Frontal cortex (tissue), 4 donors: ENCODE measurements around the gene IER2. TPM values are rescaled to one million over a fixed set of nuclear protein-coding genes. Genes with fewer than 3 reads are reported as not detected.
A peak's percentile ranks its signal among the peaks of the same experiment; 100 is the strongest.

Source experiments
- DNase-seq, 2 donors: peaks; one replicate each; pipeline ENCODE4 v3.0.0; 2012; ENCODE audit warnings: low spot score in 2 of 2
- FAIRE-seq: peaks from 2 replicates; lab custom pipeline; 2012; peaks lifted over from hg19 to GRCh38; lab: Jason Lieb, UNC
- total RNA-seq: library from RNA; depleted of rRNA; stranded (reverse); fragments of >200 nt; gene quantifications from one replicate; pipeline ENCODE4 v1.2.3, GENCODE V29; 2014
- donor health status: control.
- donor health status: control.
- donor health status: control.

Gene IER2
- total RNA-seq, 1 donor from 2014 or later: 9.0 TPM

DNA sequence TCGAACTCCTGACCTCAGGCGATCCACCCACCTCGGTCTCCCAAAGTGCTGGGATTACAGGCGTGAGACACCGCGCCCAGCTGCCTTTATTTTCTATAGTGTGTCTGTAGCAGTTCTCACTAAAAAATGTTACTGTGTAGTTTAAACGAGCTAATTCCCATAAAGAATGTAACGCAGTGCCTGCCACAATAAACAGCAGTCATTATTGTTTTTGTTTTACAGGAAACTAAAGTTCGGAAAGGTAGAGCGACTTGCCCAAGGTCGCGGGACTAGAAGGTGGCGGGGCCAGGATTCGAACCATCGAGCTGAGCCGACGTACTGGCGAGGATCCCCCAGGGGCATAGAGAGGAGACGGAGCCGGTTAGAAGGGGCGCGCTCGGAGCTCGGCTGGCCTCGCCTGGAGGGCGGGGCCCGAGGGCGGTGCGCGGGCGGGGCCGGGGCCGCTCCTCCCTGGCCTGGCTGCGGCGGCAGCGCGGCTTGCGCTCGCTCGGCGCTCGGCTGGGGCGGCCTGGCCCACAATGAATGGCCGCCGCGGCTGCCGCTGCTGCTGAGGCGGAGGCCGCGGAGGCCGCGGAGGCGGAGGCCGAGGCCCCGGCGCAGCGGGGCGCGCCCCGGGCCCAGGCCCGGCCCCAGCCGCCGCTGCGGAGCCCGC lies 32.3 kb upstream of the IER2 start, which contains the start of gene NACC1:
Gene NACC1, plus strand, starts transcription at position 493 of the 652 bp plus-strand sequence. CDS start 16,944 bp downstream, outside the sequence.
- DNase-seq (peak; percentile 99), FAIRE-seq (no peak)

DNA sequence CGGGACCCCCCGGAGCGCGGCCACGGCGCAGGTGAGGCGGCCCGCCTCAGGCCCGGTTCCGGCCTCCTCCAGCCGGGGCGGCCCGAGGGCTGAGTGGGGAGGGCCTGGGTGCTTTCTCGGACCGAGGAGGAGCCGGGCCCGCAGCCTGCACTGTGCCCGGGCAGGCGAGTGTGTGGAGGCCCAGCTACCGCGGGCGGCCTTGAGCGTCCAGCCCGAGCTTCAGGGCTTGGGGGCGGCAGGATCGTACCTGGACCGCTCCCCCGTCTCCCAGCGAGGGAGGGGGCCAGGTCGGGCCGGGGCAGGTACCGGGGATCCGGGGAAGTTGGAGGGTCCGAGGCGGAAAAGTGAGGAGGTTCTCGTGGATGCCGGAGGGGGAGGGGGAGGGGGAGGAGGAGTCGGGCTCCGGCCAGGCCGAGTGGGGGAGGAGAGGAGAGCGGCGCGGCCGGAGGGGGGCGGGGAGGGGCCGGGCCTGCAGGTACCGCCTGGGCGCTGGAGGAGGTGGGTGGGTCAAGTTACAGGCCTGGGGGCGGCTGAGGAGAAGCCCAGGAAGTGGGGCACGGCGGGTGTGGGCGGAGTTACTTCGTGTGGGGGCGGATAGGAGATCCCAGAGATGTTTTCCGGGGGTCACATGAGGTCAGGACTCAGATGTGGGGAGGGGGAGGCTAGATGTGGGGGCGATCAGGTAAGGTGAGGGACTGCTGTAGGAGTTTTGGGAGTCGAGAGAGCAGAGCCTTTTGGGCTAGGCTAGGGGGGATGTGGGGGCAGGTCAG lies 31.6 kb upstream of the IER2 start:
- peak in 1 of 2 donors; percentile 48 for DNase-seq
- FAIRE-seq: no peak

DNA sequence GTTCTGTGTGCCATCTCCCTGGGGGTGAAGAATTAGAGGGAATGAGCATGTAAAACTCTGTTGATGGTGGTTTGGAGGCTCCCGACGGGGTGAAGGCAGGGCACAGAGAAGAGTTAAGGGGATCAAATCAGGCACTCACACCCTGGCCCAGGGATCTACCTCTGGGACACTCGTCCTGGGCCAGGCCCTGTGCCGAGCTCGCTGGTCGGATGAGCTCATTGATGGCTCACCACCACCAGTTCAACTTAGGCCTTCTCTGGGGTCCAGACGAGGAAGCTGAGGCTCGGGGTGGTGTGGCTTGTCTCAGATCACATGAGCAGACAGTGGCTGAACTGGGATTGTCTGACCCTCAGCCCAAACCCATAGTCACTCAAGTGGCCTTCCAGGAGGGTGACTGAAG lies 30.6 kb upstream of the IER2 start:
- DNase-seq: no peak
- FAIRE-seq: no peak

DNA sequence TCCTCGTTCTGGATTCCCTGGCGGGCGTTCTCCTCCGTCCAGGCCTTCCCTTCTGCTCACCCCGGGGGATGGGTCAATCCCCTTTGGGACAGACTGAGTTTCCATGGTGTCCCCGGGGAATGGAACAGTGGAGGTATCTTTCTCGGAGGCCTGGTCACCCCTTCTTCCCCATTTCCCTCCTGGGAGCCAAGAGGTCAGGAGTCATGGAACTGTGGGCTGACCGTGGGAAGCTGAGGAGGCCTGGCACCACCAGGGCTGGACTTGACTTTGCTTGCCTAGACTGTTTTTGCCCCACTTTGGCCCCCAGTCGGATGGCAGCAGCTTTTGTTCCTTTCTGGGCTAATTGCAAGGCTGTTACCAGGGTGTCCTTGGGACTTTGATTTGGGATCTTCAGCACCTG lies 30.2 kb upstream of the IER2 start:
- DNase-seq (no peak), FAIRE-seq (no peak)

DNA sequence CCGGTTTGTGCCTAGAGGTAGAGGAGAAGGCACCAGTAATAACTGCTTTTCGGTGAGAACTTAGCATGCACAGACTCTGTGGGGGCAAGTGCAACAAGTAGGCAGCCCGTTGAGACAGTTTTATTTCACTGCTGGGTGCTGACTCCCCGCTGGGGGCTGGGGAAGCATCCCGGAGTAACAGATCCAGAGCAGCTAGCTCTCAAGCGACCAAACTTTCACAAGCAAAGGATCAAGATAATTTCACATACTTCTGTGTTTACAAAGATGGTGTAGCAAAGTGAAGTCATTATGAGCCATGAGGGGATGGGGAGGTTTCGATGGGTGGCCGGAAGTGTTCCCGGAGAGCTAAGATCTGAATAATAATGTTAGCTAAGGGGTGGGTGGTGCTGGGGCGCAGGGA lies 29.4 kb upstream of the IER2 start:
- FAIRE-seq: no peak
- no peak for DNase-seq

DNA sequence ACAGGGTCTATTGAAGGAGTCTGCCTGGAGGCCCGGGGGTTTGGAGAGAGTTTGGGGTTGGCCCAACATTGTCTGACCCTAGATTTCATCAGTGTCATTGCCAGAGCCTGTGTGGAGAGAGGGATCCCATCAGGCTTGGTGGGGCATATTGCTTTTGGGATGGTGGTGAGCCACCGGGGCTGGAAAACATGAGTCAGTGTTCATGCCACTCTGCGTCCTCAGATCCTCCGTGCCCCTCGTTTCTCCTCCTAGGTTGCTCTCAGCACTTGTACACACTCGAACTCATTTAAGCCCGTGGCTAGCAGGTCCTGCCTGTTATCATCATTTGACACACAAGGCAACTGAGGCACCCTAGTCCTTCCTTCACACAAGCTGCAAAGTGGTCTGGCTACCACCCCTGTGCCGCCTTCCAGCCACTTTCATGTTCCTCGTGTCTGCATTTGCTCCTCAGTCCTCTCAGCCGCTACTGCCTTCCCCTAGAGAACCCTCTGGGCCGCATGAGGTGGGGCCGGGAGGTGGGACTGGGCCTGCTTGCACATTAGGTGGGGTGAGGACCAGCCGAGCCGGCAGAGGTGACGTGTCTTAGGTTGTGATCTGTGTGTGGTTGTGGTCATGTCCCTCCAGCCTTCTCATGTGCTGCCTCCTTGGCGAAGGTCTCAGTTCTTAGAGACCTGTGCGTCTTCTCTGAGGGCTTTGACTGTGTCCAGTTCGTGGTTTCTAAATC lies 28.5 kb upstream of the IER2 start:
- no peak for FAIRE-seq
- DNase-seq: no peak

DNA sequence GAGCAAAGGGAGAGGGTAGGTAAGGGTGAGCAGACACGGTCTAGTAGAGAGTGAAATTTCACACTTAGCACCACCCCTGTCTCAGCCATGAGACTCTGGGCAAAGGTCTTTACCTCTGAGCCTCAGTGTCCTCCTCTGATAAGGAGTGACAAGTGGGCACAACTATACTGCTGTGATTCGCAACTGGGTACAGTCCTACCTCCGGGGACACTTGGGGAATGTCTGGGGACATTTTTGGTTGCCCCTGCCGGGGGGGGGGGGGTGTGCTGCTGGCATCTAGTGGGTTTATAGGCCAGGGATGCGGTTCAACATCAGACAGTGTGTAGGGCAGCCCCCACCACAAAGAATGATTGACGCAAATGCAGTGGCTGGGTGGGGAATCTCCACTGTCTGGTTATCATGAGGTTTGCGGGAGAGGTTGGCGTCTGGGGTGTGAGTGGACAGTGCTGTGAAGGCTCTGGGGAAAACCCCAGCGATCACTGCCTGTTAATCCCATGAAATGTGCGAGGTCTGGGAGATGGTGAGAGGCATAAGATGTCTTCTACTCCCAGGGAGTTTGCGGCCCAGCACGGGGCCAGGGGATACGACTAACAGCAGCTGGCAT lies 27.8 kb upstream of the IER2 start:
- DNase-seq (no peak), FAIRE-seq (no peak)

DNA sequence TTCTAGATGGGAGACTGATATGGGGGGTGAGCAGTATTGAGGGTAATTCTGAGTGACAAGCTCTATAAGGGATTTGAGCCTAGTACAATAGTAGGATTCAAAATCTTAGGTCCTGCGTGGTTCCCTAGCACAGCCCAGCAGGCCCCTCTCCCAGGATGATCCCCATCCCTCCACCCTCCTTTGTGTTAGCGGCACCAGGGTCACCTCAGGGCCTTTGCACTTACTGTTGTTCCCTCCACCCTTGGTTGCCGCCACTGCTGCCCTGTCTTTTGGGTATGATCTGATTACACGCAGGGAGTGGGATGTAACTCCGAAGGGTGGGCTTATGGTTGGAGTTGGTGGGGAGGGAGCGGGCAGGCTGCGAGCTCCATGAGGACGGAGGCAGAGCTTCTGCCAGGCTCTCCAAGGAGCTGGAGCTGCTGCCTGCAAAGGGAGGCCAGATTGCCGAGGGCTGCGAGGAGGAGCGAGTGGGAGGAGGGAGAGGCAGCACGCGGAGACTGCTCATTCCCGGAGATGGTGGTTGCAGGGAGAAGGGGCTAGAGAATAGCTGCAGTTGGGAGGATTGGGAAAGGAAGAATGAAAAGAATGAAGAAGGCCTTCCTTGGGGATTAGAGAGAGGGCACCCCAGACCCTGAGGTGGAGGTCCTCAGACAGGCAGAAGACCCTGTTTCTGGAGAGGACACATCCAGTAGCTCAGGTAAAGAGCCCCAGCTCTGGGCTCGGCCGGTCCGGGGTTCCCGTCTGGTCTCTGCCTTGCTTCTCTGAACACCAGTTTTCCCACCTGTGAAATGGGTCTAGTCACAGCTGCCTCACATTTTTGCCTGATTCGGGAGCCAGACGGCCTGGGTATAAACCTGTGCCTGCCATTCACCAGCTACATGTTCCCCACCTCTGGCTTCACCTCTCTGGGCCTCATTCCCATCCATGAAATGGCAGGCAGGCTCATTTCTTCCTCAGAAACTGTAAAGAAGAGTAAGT lies 26.9 kb upstream of the IER2 start:
- FAIRE-seq (no peak), DNase-seq (no peak)

DNA sequence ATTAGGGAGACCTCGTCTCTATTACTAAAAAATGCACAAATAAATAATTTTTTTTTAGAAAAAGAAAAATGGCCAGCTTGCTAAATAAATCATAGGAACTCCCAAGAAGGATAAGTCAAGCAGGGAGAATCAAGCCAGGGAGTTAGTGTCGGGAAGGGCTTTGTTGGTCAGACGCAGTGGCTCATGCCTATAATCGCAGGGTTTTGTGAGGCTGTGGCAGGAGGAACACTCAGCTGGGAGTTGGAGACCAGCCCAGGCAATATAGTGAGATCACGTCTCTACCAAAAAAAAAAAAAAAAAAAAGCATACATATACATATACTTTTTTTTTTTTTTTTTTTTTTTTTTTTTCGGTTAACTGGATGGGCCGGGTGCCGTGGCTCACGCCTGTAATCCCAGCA lies 23.2 kb upstream of the IER2 start:
- FAIRE-seq: no peak
- DNase-seq: no peak

DNA sequence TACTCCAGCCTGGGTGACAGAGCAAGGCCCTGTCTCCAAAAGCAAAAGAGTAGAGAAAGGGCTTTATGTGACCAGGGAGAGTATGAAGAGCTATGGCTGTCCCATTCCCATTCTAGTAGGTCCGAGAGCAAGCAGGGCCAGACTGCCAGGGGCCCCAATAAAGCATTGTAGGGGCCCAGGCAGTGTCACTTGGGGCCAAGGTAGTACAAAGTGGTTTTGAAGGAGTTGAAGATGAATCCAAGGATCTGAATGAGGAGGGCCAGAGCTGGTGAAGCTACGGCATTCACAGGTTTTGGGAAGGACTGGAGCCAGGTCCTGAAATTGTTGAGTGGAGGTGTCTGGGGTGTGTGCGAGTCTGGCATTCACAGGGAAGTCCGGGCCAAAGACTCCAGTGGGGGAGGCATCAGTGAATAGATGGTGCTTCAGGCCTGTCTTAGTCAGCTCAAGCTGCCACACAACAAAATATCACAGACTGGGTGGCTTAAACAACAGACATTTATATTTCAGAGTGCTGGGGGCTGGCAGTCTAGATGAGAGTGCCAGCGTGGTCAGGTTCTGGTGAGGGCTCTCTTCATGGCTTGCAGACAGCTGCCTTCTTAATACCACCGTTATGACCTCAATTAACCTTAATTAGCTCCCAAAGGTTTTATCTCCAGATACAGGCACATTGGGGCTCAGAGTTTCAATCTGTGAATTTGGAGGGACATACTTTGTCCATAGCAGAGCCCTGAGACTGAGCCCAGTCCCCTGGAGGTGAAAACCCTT lies 22.2 kb upstream of the IER2 start:
- no peak for FAIRE-seq
- DNase-seq: no peak

DNA sequence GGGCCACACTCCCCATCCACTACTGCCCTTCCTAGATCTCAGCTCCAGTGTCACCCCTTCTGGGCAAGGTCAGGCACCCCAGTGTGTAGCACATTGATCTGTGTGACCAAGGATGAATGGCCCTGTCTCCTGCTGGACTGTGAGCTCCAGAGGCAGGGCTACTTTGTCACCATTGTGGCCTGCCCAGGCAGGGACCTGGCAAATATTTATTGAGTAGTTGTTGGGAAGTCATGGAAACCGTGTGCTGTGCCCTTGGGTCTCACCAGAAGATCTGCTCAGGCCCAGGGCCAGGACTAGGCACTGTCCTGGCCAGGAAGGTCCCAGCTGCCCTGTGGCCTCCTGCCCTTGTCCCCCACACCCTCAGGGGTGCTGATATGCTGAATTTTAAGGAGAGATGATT lies 21.6 kb upstream of the IER2 start:
- DNase-seq (no peak), FAIRE-seq (no peak)

DNA sequence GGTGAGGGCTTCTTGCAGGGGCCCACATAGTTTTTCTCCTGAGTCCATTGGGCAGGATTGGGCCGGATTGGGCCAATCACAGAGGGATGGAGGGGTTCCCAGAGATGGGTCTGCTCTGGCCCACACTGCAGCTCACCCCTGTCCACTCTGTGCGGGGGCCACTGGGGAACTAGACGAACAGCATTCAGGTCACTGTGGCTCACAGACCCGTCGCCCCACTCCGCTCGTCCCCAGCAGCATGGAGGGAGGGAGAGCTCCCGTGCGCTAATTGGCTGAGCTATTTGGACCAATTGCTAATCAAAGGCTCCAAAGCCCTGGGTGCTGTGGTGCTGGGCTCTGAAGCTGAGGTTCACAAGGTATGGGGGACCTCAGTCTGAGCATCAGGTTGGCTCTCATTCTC lies 20.8 kb upstream of the IER2 start:
- FAIRE-seq (no peak), DNase-seq (no peak)

DNA sequence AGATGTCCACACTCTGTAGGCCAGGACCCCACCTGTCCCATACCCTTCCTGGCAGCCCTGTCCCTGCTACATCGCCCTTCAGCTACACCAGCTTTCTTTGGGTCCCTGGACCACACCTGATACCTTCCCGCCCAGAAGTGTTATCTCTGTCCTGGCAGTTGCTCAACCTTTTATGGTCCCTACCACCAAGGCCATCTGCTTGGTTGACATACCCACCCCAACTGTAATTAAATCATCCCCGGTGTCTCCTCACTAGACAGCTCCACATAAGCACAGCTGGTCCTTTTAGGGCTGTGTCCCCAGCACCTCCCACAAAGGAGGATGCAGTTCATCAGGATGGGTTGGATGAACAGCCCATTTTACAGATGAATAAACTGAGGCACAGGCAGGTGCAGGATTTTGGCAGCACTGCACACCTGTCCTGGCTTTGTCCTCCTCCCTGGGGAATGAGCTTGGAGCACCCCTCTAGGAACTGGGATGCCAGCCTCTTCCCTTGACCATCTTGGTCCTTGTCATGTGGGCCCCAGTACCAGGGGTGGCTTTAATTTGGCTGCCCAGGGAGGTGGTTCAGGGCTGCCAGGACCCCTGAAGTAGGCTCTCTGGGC lies 19.2 kb upstream of the IER2 start:
- FAIRE-seq (no peak), DNase-seq (no peak)

DNA sequence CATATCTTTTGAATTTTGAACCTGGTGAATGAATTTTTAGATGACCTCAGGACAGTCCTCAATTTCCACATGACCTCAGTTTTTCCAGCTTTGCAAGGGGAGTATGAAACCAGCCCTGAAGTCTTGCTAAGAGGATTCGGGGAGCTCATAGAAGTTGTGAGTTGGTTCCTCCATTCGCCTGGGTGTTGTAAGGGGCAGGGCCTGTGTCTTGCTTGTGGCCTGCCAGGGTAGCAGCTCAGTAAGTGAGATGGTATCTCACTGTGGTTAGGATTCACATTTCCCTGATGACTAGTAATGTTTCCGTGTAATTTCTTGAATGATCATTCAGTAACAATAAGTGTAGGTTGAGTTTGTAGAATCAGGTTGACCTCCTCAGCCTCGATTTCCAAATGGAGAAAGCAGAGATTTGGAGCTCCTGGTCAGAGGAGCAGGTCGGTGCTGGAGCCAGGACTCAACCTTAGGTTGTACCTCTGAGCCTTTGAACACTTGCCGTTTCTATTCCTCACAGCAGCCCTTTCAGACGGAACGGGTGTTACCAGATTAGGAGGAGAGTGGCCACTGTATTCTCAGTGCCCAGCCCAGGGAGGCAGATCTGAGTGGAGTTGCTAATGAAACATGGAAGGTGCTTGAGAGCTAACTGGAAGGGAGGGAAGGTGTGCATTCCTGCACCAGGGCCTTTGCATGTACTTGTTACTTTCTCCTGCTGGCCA lies 17.6 kb upstream of the IER2 start:
- FAIRE-seq (no peak), DNase-seq (no peak)

DNA sequence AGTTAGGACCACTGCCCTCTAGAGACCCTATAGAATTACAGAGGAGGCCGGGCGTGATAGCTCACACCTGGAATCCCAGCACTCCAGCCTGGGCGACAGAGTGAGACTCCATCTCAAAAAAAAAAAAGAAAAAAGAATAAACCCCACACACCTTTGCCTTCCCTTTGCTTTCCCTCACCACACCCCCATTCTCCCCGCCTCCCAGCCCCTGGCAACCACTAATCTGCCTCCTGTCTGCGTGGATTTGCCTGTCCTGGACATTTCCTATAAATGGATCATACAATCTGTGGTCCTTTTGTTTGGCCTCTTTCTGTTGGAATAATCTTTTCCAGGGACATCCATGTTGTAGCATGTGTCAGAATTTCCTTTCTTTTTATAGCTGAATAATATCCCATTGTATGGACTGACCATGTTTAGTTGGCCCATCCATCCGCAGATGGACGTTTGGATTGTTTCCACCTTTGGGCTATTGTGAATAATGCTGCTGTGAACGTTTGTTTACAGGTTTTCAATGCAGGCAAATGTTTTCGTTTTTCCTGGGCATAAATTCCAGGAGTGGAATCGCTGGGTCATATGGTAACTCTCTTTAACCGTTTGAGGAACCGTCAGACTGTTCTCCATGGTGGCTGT lies 16.9 kb upstream of the IER2 start:
- FAIRE-seq: peak; percentile 43
- DNase-seq: no peak

DNA sequence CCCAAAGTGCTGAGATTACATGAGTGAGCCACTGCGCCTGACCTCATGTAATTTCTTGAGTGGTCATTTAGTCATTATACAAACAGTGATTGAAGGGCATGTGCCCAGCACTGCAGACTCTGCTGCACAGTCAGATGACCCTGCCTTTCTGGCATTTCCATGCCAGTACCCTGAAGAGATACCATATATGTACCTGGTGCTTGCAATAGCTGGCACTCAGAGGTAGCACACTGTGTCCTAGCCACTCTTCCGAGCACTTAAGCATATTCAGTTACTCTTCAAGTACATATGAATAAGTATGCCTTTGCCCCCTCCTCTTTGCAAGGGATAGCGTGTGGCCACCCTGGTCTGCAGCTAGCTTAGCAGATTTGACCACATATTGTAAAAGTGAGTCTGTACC lies 15.6 kb upstream of the IER2 start:
- FAIRE-seq (no peak), DNase-seq (no peak)
